Kidney tubule cell (primary cell): ENCODE data around the gene ZC3H15.
"Not testable (repeated sequence)": the region's sequence is repeated elsewhere in the genome, so short reads cannot be mapped to it uniquely, and the experiment has no call there.

Experiments used
- DNase-seq: peaks from one replicate; pipeline ENCODE4 v3.0.0-alpha.2; 2018; ENCODE audit warnings: low spot score

Gene ZC3H15

GRCh38 chr2:186485871-186486650 is at the start of gene ZC3H15:
ZC3H15 (plus strand) TSS chr2:186486260; CDS start chr2:186486383, 123 bp downstream.
- DNase-seq = peak; percentile 98

- DNase-seq = no peak
Measured at GRCh38 chr2:186437719-186438118, 48.3 kb upstream of the ZC3H15 start.

GRCh38 chr2:186439673-186440095 is 46.4 kb upstream of the ZC3H15 start:
- peak; percentile 25 for DNase-seq

GRCh38 chr2:186440506-186440905 is 45.6 kb upstream of the ZC3H15 start:
- no peak for DNase-seq

GRCh38 chr2:186442885-186443284 is 43.2 kb upstream of the ZC3H15 start:
- no peak for DNase-seq

GRCh38 chr2:186443851-186444250 is 42.2 kb upstream of the ZC3H15 start:
- DNase-seq = no peak

- no peak for DNase-seq
Measured at GRCh38 chr2:186445506-186445905, 40.6 kb upstream of the ZC3H15 start.

GRCh38 chr2:186455613-186456012 is 30.4 kb upstream of the ZC3H15 start:
- DNase-seq = no peak

GRCh38 chr2:186456941-186457340 is 29.1 kb upstream of the ZC3H15 start:
- DNase-seq = peak; percentile 28

- DNase-seq = no peak
Measured at GRCh38 chr2:186457908-186458307, 28.2 kb upstream of the ZC3H15 start.

- peak; percentile 26 for DNase-seq
Measured at GRCh38 chr2:186459009-186459408, 27.1 kb upstream of the ZC3H15 start.

GRCh38 chr2:186460465-186460864 is 25.6 kb upstream of the ZC3H15 start:
- peak; percentile 28 for DNase-seq

- no peak for DNase-seq
Measured at GRCh38 chr2:186466743-186467142, 19.3 kb upstream of the ZC3H15 start.

- DNase-seq = no peak
Measured at GRCh38 chr2:186467421-186467820, 18.6 kb upstream of the ZC3H15 start.

- DNase-seq = not testable (repeated sequence)
Measured at GRCh38 chr2:186472722-186473493, 13.2 kb upstream of the ZC3H15 start.

- DNase-seq = not testable (repeated sequence)
Measured at GRCh38 chr2:186474239-186474638, 11.8 kb upstream of the ZC3H15 start.

- DNase-seq = no peak
Measured at GRCh38 chr2:186477790-186478189, 8.3 kb upstream of the ZC3H15 start.

- no peak for DNase-seq
Measured at GRCh38 chr2:186480991-186481390, 5.1 kb upstream of the ZC3H15 start.

GRCh38 chr2:186484062-186484735 is 1.9 kb upstream of the ZC3H15 start:
- peak; percentile 10 for DNase-seq

GRCh38 chr2:186485576-186485870 is 537 bp upstream of the ZC3H15 start:
- no peak for DNase-seq

GRCh38 chr2:186486651-186487647 is 889 bp downstream of the ZC3H15 start:
- peak; percentile 15 for DNase-seq
